WTC11 (cell line): ENCODE measurements around the gene NCCRP1. TPM values are rescaled to one million over a fixed set of nuclear protein-coding genes. Genes with fewer than 3 reads are reported as not detected.

Experiments
- ATAC-seq: fragments of 200-7000 bp; cut with Tn5 transposase; 2 replicates; pipeline ENCODE4 v1.10.0; 2021; ENCODE audit warnings: mild to moderate bottlenecking, moderate library complexity
- CTCF ChIA-PET: fragments of 300-600 bp; sonication (Branson Sonifier 250); formaldehyde crosslinking; loops from one replicate; lab custom pipeline; 2021; ENCODE audit warnings: antibody characterized with exemption; lab: Charles Lee
- POLR2A ChIA-PET: fragments of 350-600 bp; sonication (Branson Sonifier 250); formaldehyde crosslinking; loops from one replicate; lab custom pipeline; 2021; ENCODE audit warnings: antibody characterized with exemption; lab: Charles Lee
- DNase-seq: peaks from one replicate; pipeline ENCODE4 v3.0.0; 2021; ENCODE audit warnings: low spot score
- H3K27ac Mint-ChIP-seq: 2 replicates; pipeline ENCODE4 v1.8.0; 2021; ENCODE audit warnings: mixed read lengths
- H3K27me3 Mint-ChIP-seq: 2 replicates; pipeline ENCODE4 v1.8.0; 2021; ENCODE audit warnings: low read depth, mild to moderate bottlenecking, moderate library complexity, mixed read lengths
- H3K36me3 Mint-ChIP-seq: 2 replicates; pipeline ENCODE4 v1.8.0; 2021; ENCODE audit warnings: mixed read lengths
- H3K4me1 Mint-ChIP-seq: 2 replicates; pipeline ENCODE4 v1.8.0; 2022; ENCODE audit warnings: mixed read lengths
- H3K4me3 Mint-ChIP-seq: 2 replicates; pipeline ENCODE4 v1.8.0; 2021; ENCODE audit warnings: mild to moderate bottlenecking, moderate library complexity, mixed read lengths
- H3K9me3 Mint-ChIP-seq: 2 replicates; pipeline ENCODE4 v1.8.0; 2021; ENCODE audit warnings: mixed read lengths
- CREB1 ChIP-seq: sonication (generic); formaldehyde crosslinking; IDR thresholded peaks from 2 replicates; pipeline ENCODE4 v1.8.0; 2023; ENCODE audit warnings: mild to moderate bottlenecking, missing genetic modification reagents
- ELF4 ChIP-seq: sonication (generic); formaldehyde crosslinking; IDR thresholded peaks from 2 replicates; pipeline ENCODE4 v1.8.1; 2022; ENCODE audit warnings: low read depth, mild to moderate bottlenecking, moderate library complexity, missing genetic modification reagents
- GABPB1 ChIP-seq: sonication (generic); formaldehyde crosslinking; IDR thresholded peaks from 2 replicates; pipeline ENCODE4 v1.8.1; 2023; ENCODE audit warnings: mild to moderate bottlenecking, missing genetic modification reagents
- GTF2I ChIP-seq: fragments of 250-450 bp; sonication (Bioruptor Pico); conservative IDR thresholded peaks from 2 replicates; pipeline ENCODE4 v1.4.0; 2021; ENCODE audit warnings: mild to moderate bottlenecking
- JAZF1 ChIP-seq: fragments of 250-450 bp; sonication (Bioruptor Pico); IDR thresholded peaks from 2 replicates; pipeline ENCODE4 v1.9.0; 2021; ENCODE audit warnings: moderate library complexity, mild to moderate bottlenecking, inconsistent platforms
- JUN ChIP-seq: sonication (generic); formaldehyde crosslinking; IDR thresholded peaks from 2 replicates; pipeline ENCODE4 v1.8.0; 2023; ENCODE audit warnings: mild to moderate bottlenecking, missing genetic modification reagents
- MYBL2 ChIP-seq: sonication (generic); formaldehyde crosslinking; IDR thresholded peaks from 2 replicates; pipeline ENCODE4 v1.8.1; 2023; ENCODE audit warnings: mild to moderate bottlenecking, moderate library complexity, missing genetic modification reagents
- NFYB ChIP-seq: sonication (generic); formaldehyde crosslinking; conservative IDR thresholded peaks from 2 replicates; pipeline ENCODE4 v1.8.0; 2022; ENCODE audit warnings: low read depth, missing genetic modification reagents
- NR2C2 ChIP-seq: sonication (generic); formaldehyde crosslinking; IDR thresholded peaks from 2 replicates; pipeline ENCODE4 v1.8.0; 2022; ENCODE audit warnings: mild to moderate bottlenecking, missing genetic modification reagents
- OVOL2 ChIP-seq: fragments of 250-450 bp; sonication (Bioruptor Pico); IDR thresholded peaks from 2 replicates; pipeline ENCODE4 v1.9.0; 2021; ENCODE audit warnings: mild to moderate bottlenecking, borderline replicate concordance
- SMAD3 ChIP-seq: sonication (generic); formaldehyde crosslinking; IDR thresholded peaks from 2 replicates; pipeline ENCODE4 v1.8.0; 2022; ENCODE audit warnings: missing genetic modification reagents, mild to moderate bottlenecking, borderline replicate concordance
- ZNF232 ChIP-seq: sonication (generic); formaldehyde crosslinking; IDR thresholded peaks from 2 replicates; pipeline ENCODE4 v1.8.0; 2022; ENCODE audit warnings: mild to moderate bottlenecking, missing genetic modification reagents
- total RNA-seq: library from RNA; stranded (reverse); gene quantifications from 3 replicates; pipeline ENCODE4 v1.2.3, GENCODE V29; 2021
- TF ChIP-seq, protein P1 (sequence below): sonication (generic); formaldehyde crosslinking; IDR thresholded peaks from 2 replicates; pipeline ENCODE4 v1.8.1; 2022; ENCODE audit warnings: low read depth, missing genetic modification reagents, borderline replicate concordance
- TF ChIP-seq, protein P2 (sequence below): fragments of 250-450 bp; sonication (Bioruptor Pico); conservative IDR thresholded peaks from 2 replicates; pipeline ENCODE4 v1.9.0; 2021; ENCODE audit warnings: mild to moderate bottlenecking
- TF ChIP-seq, protein P3 (sequence below): sonication (generic); formaldehyde crosslinking; IDR thresholded peaks from 2 replicates; pipeline ENCODE4 v1.8.1; 2022; ENCODE audit warnings: low read depth, mild to moderate bottlenecking, moderate library complexity, missing genetic modification reagents, borderline replicate concordance
- TF ChIP-seq, protein P4 (sequence below): sonication (generic); formaldehyde crosslinking; conservative IDR thresholded peaks from 2 replicates; pipeline ENCODE4 v1.8.1; 2023; ENCODE audit warnings: mild to moderate bottlenecking, low read depth, missing genetic modification reagents, moderate library complexity
- TF ChIP-seq, protein P5 (sequence below): fragments of 200-600 bp; IDR thresholded peaks from 2 replicates; pipeline ENCODE4 v1.8.0; 2022; ENCODE audit warnings: antibody characterized with exemption
- TF ChIP-seq, protein P6 (sequence below): fragments of 250-450 bp; sonication (Bioruptor Pico); IDR thresholded peaks from 2 replicates; pipeline ENCODE4 v1.9.0; 2021; ENCODE audit warnings: mild to moderate bottlenecking, borderline replicate concordance
- TF ChIP-seq, protein P7 (sequence below): sonication (generic); formaldehyde crosslinking; IDR thresholded peaks from 2 replicates; pipeline ENCODE4 v1.8.1; 2022; ENCODE audit warnings: mild to moderate bottlenecking, moderate library complexity, missing genetic modification reagents

The NCCRP1 gene
- total RNA-seq, 1 experiment from 2014 or later: 2.0 TPM

DNA sequence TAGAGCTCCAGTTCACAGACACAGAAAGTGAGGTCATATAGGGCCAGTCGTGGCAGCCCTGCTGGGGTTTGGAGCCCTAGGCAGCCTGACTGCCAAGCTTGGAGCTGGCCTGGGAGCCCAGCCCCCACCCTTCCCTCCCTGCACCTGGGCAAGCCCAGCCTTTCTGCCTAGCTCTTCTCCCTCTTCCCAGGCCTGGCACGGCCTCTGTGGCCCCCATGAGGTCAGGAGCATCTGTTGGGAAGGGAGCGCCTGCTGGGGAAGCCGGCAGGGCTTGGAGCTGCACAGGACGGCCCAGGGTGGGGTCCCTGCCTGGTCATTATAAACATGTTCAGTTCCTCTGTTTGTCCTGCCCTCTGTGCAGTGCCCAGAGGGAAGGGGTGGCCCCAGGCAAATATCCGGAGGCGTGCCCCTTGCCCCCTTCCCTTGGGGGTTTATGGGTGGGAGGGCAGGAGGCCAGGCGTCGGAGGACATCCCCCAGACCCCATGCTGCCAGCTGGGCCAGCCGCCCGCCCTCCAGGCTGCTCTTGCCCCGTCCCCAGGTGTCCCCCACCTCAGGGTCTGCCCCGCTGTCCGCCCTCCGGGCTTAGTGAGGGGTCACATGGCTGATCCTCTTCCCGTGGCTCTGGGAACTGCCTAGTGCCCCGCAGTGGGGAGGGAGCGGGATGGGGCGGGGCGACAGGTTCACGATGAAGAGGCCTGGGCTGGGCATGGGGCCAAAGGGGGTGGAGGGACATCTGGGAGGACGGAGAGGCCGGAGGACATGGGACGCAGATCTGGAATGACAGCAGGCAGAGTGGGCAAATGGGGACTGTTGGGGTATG, 30.0 kb upstream of the NCCRP1 start (continued):
- TF ChIP-seq, protein P1, sequence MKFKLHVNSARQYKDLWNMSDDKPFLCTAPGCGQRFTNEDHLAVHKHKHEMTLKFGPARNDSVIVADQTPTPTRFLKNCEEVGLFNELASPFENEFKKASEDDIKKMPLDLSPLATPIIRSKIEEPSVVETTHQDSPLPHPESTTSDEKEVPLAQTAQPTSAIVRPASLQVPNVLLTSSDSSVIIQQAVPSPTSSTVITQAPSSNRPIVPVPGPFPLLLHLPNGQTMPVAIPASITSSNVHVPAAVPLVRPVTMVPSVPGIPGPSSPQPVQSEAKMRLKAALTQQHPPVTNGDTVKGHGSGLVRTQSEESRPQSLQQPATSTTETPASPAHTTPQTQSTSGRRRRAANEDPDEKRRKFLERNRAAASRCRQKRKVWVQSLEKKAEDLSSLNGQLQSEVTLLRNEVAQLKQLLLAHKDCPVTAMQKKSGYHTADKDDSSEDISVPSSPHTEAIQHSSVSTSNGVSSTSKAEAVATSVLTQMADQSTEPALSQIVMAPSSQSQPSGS (CRISPR knock-in tag): no peak
- TF ChIP-seq ZNF232 (no peak), NFYB (CRISPR knock-in tag) (no peak), CREB1 (CRISPR knock-in tag) (no peak), JUN (CRISPR knock-in tag) (no peak), ELF4 (CRISPR knock-in tag) (no peak), MYBL2 (CRISPR knock-in tag) (no peak), SMAD3 (CRISPR knock-in tag) (no peak)
- TF ChIP-seq, protein P2, sequence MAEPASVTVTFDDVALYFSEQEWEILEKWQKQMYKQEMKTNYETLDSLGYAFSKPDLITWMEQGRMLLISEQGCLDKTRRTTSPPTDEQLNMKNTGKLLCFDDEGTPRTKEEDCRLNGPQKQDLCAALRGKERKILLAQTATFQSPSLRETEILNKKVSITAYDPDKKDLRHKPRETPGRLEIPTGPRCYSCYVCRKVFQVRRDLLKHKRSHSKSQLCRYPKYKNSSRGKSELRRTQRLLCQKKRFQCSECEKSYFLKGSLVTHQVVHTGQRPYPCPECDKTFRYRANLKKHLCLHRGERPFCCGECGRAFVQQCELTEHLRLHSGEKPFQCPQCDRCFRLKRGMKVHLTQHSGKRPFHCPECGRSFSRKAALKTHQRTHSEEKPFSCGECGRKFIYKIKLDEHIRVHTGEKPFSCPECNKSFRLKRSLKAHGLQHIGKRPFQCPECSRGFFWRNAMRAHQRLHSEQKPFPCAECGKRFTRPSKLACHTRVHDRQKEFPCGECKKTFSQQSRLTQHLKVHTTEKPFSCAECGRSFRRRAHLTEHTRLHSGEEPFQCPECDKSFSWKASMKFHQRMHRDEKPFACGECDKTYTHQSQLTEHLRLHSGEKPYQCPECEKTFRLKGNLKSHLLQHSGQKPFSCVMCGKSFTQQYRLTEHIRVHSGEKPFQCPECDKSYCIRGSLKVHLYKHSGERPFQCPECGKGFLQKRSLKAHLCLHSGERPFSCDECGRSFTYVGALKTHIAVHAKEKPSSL (CRISPR knock-in tag): no peak
- TF ChIP-seq, protein P3, sequence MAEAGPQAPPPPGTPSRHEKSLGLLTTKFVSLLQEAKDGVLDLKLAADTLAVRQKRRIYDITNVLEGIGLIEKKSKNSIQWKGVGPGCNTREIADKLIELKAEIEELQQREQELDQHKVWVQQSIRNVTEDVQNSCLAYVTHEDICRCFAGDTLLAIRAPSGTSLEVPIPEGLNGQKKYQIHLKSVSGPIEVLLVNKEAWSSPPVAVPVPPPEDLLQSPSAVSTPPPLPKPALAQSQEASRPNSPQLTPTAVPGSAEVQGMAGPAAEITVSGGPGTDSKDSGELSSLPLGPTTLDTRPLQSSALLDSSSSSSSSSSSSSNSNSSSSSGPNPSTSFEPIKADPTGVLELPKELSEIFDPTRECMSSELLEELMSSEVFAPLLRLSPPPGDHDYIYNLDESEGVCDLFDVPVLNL (CRISPR knock-in tag): no peak
- TF ChIP-seq, protein P4, sequence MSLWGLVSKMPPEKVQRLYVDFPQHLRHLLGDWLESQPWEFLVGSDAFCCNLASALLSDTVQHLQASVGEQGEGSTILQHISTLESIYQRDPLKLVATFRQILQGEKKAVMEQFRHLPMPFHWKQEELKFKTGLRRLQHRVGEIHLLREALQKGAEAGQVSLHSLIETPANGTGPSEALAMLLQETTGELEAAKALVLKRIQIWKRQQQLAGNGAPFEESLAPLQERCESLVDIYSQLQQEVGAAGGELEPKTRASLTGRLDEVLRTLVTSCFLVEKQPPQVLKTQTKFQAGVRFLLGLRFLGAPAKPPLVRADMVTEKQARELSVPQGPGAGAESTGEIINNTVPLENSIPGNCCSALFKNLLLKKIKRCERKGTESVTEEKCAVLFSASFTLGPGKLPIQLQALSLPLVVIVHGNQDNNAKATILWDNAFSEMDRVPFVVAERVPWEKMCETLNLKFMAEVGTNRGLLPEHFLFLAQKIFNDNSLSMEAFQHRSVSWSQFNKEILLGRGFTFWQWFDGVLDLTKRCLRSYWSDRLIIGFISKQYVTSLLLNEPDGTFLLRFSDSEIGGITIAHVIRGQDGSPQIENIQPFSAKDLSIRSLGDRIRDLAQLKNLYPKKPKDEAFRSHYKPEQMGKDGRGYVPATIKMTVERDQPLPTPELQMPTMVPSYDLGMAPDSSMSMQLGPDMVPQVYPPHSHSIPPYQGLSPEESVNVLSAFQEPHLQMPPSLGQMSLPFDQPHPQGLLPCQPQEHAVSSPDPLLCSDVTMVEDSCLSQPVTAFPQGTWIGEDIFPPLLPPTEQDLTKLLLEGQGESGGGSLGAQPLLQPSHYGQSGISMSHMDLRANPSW (CRISPR knock-in tag): no peak

DNA sequence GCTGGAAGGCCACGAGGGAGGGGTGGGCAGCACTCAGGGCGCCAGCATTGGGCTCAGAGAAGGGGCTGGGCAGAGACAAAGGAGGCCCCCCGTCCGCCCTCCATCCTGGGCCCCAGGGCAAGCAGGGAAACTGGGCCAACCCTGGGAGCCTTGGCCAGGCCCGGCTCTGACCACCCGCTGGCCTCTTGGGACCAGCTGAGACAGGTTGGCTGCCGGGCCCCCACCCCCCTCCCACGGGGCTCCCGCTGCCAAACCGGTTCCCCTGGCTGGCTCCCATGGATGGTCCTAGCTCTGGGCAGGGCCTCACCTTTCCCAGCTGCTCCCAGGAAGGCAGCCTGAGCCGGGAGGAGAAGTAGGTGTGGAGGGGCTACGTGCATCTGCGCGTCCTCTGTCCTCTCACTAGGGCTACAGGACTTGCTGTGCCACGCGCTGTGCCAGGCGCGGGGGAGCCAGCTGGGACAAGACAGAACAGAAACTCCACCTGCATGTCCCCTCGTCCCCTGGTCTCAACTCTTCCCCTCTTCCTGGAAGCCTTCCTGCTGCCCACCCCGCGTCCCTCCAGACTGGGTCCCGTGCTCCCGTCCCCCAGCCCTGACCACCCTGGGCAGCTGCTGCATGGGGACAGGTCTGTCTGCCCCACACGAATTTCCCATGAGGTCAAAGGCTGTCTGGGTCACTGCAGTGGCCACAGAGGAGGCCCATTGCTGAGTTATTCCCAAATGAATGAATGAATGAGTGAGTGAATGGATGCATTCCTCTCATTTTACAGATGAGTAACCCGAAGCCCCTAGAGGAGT, 29.1 kb upstream of the NCCRP1 start:
- ChIA-PET POLR2A (no interaction called here), CTCF (interaction anchor here (0.7 to 2.4 kb wide), 6 partner anchors 20 to 115 kb away, joined by 3 to 15 read pairs (median 4); no protein-coding TSS in a partner anchor)
- Mint-ChIP-seq H3K36me3 (no peaks in the 10 kb centered on the region), H3K4me3 (no peak overlapping the region), H3K27me3 (no peaks in the 10 kb centered on the region), H3K9me3 (no peaks in the 10 kb centered on the region), H3K27ac (peak overlapping the region; percentile 74), H3K4me1 (peaks cover 19% of the 10 kb centered on the region)
- peak; percentile 22 for ATAC-seq
- peak; percentile 33 for DNase-seq
- TF ChIP-seq, protein P5, sequence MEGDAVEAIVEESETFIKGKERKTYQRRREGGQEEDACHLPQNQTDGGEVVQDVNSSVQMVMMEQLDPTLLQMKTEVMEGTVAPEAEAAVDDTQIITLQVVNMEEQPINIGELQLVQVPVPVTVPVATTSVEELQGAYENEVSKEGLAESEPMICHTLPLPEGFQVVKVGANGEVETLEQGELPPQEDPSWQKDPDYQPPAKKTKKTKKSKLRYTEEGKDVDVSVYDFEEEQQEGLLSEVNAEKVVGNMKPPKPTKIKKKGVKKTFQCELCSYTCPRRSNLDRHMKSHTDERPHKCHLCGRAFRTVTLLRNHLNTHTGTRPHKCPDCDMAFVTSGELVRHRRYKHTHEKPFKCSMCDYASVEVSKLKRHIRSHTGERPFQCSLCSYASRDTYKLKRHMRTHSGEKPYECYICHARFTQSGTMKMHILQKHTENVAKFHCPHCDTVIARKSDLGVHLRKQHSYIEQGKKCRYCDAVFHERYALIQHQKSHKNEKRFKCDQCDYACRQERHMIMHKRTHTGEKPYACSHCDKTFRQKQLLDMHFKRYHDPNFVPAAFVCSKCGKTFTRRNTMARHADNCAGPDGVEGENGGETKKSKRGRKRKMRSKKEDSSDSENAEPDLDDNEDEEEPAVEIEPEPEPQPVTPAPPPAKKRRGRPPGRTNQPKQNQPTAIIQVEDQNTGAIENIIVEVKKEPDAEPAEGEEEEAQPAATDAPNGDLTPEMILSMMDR: no peak
- TF ChIP-seq GABPB1 (CRISPR knock-in tag) (no peak), GTF2I (CRISPR knock-in tag) (no peak), OVOL2 (CRISPR knock-in tag) (no peak), JAZF1 (no peak), NR2C2 (CRISPR knock-in tag) (no peak)
- TF ChIP-seq, protein P6, sequence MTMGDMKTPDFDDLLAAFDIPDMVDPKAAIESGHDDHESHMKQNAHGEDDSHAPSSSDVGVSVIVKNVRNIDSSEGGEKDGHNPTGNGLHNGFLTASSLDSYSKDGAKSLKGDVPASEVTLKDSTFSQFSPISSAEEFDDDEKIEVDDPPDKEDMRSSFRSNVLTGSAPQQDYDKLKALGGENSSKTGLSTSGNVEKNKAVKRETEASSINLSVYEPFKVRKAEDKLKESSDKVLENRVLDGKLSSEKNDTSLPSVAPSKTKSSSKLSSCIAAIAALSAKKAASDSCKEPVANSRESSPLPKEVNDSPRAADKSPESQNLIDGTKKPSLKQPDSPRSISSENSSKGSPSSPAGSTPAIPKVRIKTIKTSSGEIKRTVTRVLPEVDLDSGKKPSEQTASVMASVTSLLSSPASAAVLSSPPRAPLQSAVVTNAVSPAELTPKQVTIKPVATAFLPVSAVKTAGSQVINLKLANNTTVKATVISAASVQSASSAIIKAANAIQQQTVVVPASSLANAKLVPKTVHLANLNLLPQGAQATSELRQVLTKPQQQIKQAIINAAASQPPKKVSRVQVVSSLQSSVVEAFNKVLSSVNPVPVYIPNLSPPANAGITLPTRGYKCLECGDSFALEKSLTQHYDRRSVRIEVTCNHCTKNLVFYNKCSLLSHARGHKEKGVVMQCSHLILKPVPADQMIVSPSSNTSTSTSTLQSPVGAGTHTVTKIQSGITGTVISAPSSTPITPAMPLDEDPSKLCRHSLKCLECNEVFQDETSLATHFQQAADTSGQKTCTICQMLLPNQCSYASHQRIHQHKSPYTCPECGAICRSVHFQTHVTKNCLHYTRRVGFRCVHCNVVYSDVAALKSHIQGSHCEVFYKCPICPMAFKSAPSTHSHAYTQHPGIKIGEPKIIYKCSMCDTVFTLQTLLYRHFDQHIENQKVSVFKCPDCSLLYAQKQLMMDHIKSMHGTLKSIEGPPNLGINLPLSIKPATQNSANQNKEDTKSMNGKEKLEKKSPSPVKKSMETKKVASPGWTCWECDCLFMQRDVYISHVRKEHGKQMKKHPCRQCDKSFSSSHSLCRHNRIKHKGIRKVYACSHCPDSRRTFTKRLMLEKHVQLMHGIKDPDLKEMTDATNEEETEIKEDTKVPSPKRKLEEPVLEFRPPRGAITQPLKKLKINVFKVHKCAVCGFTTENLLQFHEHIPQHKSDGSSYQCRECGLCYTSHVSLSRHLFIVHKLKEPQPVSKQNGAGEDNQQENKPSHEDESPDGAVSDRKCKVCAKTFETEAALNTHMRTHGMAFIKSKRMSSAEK (CRISPR knock-in tag): no peak
- TF ChIP-seq, protein P7, sequence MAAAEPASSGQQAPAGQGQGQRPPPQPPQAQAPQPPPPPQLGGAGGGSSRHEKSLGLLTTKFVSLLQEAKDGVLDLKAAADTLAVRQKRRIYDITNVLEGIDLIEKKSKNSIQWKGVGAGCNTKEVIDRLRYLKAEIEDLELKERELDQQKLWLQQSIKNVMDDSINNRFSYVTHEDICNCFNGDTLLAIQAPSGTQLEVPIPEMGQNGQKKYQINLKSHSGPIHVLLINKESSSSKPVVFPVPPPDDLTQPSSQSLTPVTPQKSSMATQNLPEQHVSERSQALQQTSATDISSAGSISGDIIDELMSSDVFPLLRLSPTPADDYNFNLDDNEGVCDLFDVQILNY (CRISPR knock-in tag): no peak
